Erythroblast (primary cell): ENCODE data around the gene HAUS3.

Experiments used
- GATA1 ChIP-seq: IDR thresholded peaks from 2 replicates; pipeline ENCODE4 v1.6.1; 2011; ENCODE audit warnings: low read depth, mild to moderate bottlenecking, control low read depth, low read length, moderate library complexity
- POLR2A ChIP-seq: IDR thresholded peaks from 2 replicates; pipeline ENCODE4 v1.6.1; 2011; ENCODE audit warnings: mild to moderate bottlenecking, low read length

GRCh38 chr4:2259541-2260343 is 17.8 kb upstream of the HAUS3 start:
- TF ChIP-seq POLR2A: no peak
- TF ChIP-seq GATA1: no peak
